Naive thymus-derived CD4-positive, alpha-beta T cell (primary cell): ENCODE measurements around the gene CTXN1. TPM values are rescaled to one million over a fixed set of nuclear protein-coding genes. Genes with fewer than 3 reads are reported as not detected.
A peak's percentile ranks its signal among the peaks of the same experiment; 100 is the strongest.

Experiments
- ATAC-seq: fragments of 150-1000 bp; cut with Tn5 transposase; 2 replicates; pipeline ENCODE4 v1.10.0; 2021; ENCODE audit warnings: mild to moderate bottlenecking, moderate library complexity
- CTCF ChIA-PET: fragments of 350-600 bp; sonication (Branson Sonifier 250); formaldehyde crosslinking; loops from one replicate; lab custom pipeline; 2021; ENCODE audit warnings: antibody characterized with exemption; lab: Charles Lee
- POLR2A ChIA-PET: fragments of 350-600 bp; sonication (Branson Sonifier 250); formaldehyde crosslinking; loops from one replicate; lab custom pipeline; 2021; ENCODE audit warnings: antibody characterized with exemption, inconsistent platforms; lab: Charles Lee
- DNase-seq, 9 donors: peaks; one replicate each; pipeline versions ENCODE4 v3.0.0 to v3.0.0-alpha.2; 2020 to 2022; ENCODE audit warnings: mixed read lengths in 1 of 9
- H3K27ac ChIP-seq: one replicate; pipeline ENCODE4 v1.7.0; 2013; ENCODE audit warnings: mild to moderate bottlenecking, low read depth, low read length, moderate library complexity
- H3K27me3 ChIP-seq, 2 donors: one replicate each; pipeline ENCODE4 v1.7.0; 2013; ENCODE audit warnings: low read length in 2 of 2, mild to moderate bottlenecking in 2 of 2, moderate library complexity in 2 of 2; ENCODE audit not compliant: control insufficient read depth in 2 of 2, insufficient read depth in 2 of 2
- H3K36me3 ChIP-seq, 3 experiments: 1 replicate in 2 of 3; 2 replicates in 1 of 3; pipeline ENCODE4 v1.7.0; 2013; ENCODE audit warnings: low read length in 3 of 3, mild to moderate bottlenecking in 3 of 3, moderate library complexity in 1 of 3; ENCODE audit not compliant: insufficient read depth in 3 of 3, control insufficient read depth in 2 of 3
- H3K4me1 ChIP-seq, 2 donors: one replicate each; pipeline ENCODE4 v1.7.0; 2013; ENCODE audit warnings: low read length in 2 of 2, mild to moderate bottlenecking in 2 of 2, moderate library complexity in 1 of 2; ENCODE audit not compliant: control insufficient read depth in 2 of 2, insufficient read depth in 2 of 2
- H3K4me3 ChIP-seq: 2 replicates; pipeline ENCODE4 v1.7.0; 2013; ENCODE audit warnings: mild to moderate bottlenecking, low read length
- H3K9me3 ChIP-seq, 3 experiments: 1 replicate in 2 of 3; 2 replicates in 1 of 3; pipeline ENCODE4 v1.7.0; 2013; ENCODE audit warnings: low read length in 3 of 3; ENCODE audit not compliant: control insufficient read depth in 2 of 3
- H3K27ac Mint-ChIP-seq, 9 donors: one replicate each; pipeline ENCODE4 v1.8.0; 2020 to 2022; ENCODE audit warnings: mixed read lengths in 9 of 9, mild to moderate bottlenecking in 8 of 9, moderate library complexity in 5 of 9, inconsistent platforms in 2 of 9
- H3K27me3 Mint-ChIP-seq, 5 donors: one replicate each; pipeline ENCODE4 v1.8.0; 2021 to 2022; ENCODE audit warnings: mixed read lengths in 5 of 5, mild to moderate bottlenecking in 1 of 5
- H3K36me3 Mint-ChIP-seq, 5 donors: one replicate each; pipeline ENCODE4 v1.8.0; 2020 to 2022; ENCODE audit warnings: mixed read lengths in 5 of 5, mild to moderate bottlenecking in 3 of 5, inconsistent platforms in 1 of 5
- H3K4me1 Mint-ChIP-seq, 7 donors: one replicate each; pipeline ENCODE4 v1.8.0; 2020 to 2022; ENCODE audit warnings: mixed read lengths in 7 of 7, mild to moderate bottlenecking in 3 of 7, inconsistent platforms in 1 of 7
- H3K4me3 Mint-ChIP-seq, 10 donors: one replicate each; pipeline ENCODE4 v1.8.0; 2020 to 2022; ENCODE audit warnings: mild to moderate bottlenecking in 10 of 10, mixed read lengths in 10 of 10, moderate library complexity in 6 of 10, inconsistent platforms in 2 of 10
- H3K9me3 Mint-ChIP-seq, 11 donors: one replicate each; pipeline ENCODE4 v1.8.0; 2020 to 2022; ENCODE audit warnings: mixed read lengths in 11 of 11, mild to moderate bottlenecking in 4 of 11, inconsistent platforms in 1 of 11, moderate library complexity in 1 of 11
- intact Hi-C, 2 donors: fragments of 100-400 bp; cut with micrococcal nuclease; formaldehyde crosslinking; loops; one replicate each; pipeline ENCODE4 v1.15.1; 2023
- polyA plus RNA-seq, 2 donors: library from polyadenylated mRNA; unstranded; fragments of 300-500 nt; fragmentation: Illumina TruSeq; gene quantifications; one replicate each; pipeline ENCODE4 v1.2.3, GENCODE V29; 2021
- total RNA-seq, 6 experiments: library from RNA in 5 of 6; stranded (reverse) in 5 of 6; gene quantifications; 1 replicate in 5 of 6; 2 replicates in 1 of 6; pipeline ENCODE4 v1.2.3 and lab custom pipeline; 2021 to 2026

The CTXN1 gene
- total and polyA plus RNA-seq, 7 experiments from 2014 or later, result 0.32 TPM; not detected in 6

DNA sequence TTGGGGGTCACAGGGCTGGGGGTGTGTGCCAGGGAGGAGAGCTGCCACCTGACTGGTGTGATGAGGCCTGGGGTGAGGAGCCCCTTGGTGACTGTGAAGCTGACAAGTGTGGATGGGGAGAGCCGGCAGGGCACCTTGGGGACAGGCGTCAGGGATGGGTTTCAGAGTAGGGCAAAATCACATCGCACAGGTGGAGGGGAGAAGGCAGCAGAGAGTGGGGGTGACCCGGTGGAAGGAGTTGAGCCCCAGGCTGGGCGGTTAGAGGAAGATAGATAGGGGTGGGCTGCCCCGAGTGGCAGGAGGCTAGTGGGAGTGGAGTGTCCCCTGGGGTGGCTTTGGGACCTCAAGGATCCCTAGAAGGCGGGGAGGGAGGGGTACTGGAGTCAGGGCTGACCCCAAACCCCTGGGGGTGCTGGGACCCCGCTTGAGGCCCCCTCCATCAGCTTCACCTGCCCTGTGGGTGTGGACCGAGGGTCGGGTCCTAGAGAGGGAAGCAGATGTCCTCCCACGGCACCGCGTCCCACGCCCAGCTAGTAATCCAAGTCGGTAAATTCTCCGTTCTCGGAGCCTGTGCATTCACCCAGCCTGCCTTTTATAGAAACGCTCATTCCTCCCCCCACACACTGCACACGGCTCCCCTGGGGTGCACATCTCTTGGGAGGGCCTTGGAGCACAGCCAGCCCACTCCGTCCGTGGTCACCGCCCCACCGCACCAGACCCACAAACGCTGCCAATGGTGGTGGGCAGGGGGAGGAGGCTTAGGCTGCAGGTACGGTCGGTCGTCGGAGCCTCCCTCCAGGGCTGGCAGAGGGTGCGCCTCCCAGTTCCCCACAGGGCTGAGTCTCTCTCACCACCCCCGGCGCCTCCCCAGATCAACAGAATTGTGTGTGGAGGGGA, 2.4 kb downstream of the CTXN1 start:
- H3K27me3 Mint-ChIP-seq, result peaks cover 4 to 8% (median 6%) of the 10 kb centered on the region in 5 donors
- peaks cover 15 to 38% (median 30%) of the 10 kb centered on the region in 7 donors for H3K4me1 Mint-ChIP-seq
- Histone ChIP-seq H3K27me3 (peaks cover 0 to 4% of the 10 kb centered on the region in 2 donors), H3K9me3 (no peaks in the 10 kb centered on the region), H3K36me3 (peaks cover 0 to 18% (median 6%) of the 10 kb centered on the region in 3 experiments), H3K27ac (no peak overlapping the region), H3K4me3 (no peak overlapping the region), H3K4me1 (peaks cover 19 to 20% of the 10 kb centered on the region in 2 donors)
- peak overlapping the region in 2 of 9 donors; percentile 25 to 56 for H3K27ac Mint-ChIP-seq
- H3K9me3 Mint-ChIP-seq, result peaks cover 0 to 3% (median 0%) of the 10 kb centered on the region in 11 donors
- H3K36me3 Mint-ChIP-seq, result peaks cover 0 to 11% (median 0%) of the 10 kb centered on the region in 5 donors
- intact Hi-C loops, result loop anchor here (5.0 to 10.0 kb wide), 7 partner anchors 296 to 1894 kb away; partner anchors contain the start of genes ALKBH7 (in 1 of the 2), FBXL12 (in 1 of the 2), PET100 (in 1 of the 2) and RAB11B (in 1 of the 2)
- H3K4me3 Mint-ChIP-seq, result peak overlapping the region in 7 of 10 donors; percentile 11 to 80 (median 29)
- ATAC-seq, result no peak
- CTCF ChIA-PET, result interaction anchor here (0.7 to 0.8 kb wide), 2 partner anchors 22 to 55 kb away, joined by 3 read pairs; no protein-coding TSS in a partner anchor
- DNase-seq, result no peak
- POLR2A ChIA-PET, result interaction anchor here (0.7 to 1.2 kb wide), 3 partner anchors 9 to 70 kb away, joined by 3 to 4 read pairs (median 3); partner anchors contain the start of genes TGFBR3L and TIMM44

DNA sequence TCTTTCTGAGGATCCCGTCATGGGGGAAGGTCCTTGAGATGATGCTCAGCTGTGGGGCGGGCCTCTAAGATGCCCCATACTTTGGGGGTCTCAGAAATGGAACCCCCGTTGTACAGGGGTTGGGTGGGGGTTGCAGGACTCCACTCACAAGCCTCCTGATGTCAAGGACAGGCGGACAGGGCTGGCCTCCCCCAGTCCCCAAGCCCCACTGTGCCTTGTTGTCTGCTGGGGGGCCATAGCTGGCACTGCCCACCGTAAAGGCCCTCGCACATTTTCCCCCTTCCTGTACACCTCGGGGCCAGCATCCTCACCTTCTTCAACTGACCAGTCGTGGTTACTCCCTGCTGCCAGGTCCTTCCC, 3.1 kb downstream of the CTXN1 start:
- Mint-ChIP-seq H3K27me3 (peaks cover 6 to 15% (median 12%) of the 10 kb centered on the region in 5 donors), H3K27ac (peak overlapping the region in 1 of 9 donors; percentile 25), H3K36me3 (peaks cover 0 to 11% (median 0%) of the 10 kb centered on the region in 5 donors), H3K4me3 (peak overlapping the region in 5 of 10 donors; percentile 7 to 32 (median 15)), H3K4me1 (peaks cover 15 to 43% (median 36%) of the 10 kb centered on the region in 7 donors), H3K9me3 (peaks cover 0 to 3% (median 0%) of the 10 kb centered on the region in 11 donors)
- POLR2A ChIA-PET, result interaction anchor here (1.2 kb wide), 1 partner anchor 69 kb away, joined by 3 read pairs; no protein-coding TSS in a partner anchor
- ATAC-seq, result no peak
- DNase-seq, result no peak
- Histone ChIP-seq H3K4me3 (no peak overlapping the region), H3K9me3 (no peaks in the 10 kb centered on the region), H3K4me1 (peaks cover 20 to 23% of the 10 kb centered on the region in 2 donors), H3K27ac (no peak overlapping the region), H3K27me3 (peaks cover 0 to 11% of the 10 kb centered on the region in 2 donors), H3K36me3 (peaks cover 0 to 18% (median 6%) of the 10 kb centered on the region in 3 experiments)
- intact Hi-C loops, result loop anchor here (5.0 to 10.0 kb wide), 7 partner anchors 296 to 1894 kb away; partner anchors contain the start of genes ALKBH7 (in 1 of the 2), FBXL12 (in 1 of the 2), PET100 (in 1 of the 2) and RAB11B (in 1 of the 2)
- CTCF ChIA-PET, result interaction anchor here (1.6 kb wide), 1 partner anchor 22 kb away, joined by 5 read pairs; no protein-coding TSS in a partner anchor

DNA sequence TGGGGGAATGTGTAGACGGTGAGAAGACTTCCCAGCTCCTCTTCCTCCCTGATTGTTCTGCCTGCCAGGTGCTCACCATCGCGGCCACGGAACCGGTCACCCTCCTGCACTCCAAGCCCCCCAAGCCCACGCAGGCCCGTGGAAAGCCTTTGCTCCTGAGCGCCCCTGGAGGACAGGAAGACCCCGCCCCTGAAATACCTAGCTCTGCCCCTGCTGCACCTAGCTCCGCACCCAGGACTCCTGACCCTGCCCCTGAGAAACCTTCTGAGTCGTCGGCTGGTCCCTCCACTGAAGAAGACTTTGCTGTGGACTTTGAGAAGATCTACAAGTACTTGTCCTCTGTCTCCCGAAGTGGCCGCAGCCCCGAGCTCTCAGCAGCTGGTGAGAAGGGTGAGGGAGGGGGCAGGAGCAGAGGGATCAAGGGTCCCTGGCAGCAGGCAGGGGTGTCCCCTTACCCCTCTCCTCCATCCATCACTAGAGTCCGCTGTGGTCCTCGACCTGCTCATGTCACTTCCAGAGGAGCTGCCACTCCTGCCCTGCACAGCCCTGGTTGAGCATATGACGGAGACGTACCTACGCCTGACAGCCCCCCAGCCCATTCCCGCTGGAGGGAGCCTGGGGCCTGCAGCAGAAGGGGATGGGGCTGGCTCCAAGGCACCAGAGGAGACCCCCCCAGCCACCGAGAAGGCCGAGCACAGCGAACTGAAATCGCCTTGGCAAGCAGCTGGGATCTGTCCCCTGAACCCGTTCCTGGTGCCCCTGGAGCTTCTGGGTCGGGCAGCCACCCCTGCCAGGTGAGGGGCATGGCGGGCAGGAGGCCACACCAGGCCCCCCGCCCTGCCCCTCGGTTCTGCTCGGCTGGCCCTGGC, 3.7 kb downstream of the CTXN1 start:
- H3K27ac ChIP-seq, result no peak overlapping the region
- ChIA-PET POLR2A (interaction anchor here (1.0 to 5.7 kb wide), 3 partner anchors 21 to 69 kb away, joined by 3 to 38 read pairs (median 3); partner anchors contain the start of gene TIMM44), CTCF (interaction anchor here (1.6 to 2.8 kb wide), 4 partner anchors 9 to 22 kb away, joined by 5 to 14 read pairs (median 9); partner anchors contain the start of genes MAP2K7 and TIMM44)
- peaks cover 15 to 45% (median 36%) of the 10 kb centered on the region in 7 donors for H3K4me1 Mint-ChIP-seq
- peak overlapping the region in 9 of 10 donors; percentile 11 to 60 (median 47) for H3K4me3 Mint-ChIP-seq
- ATAC-seq (no peak), DNase-seq (no peak)
- H3K9me3 Mint-ChIP-seq, result peaks cover 0 to 3% (median 0%) of the 10 kb centered on the region in 11 donors
- peaks cover 0 to 11% (median 0%) of the 10 kb centered on the region in 5 donors for H3K36me3 Mint-ChIP-seq
- peaks cover 20 to 29% of the 10 kb centered on the region in 2 donors for H3K4me1 ChIP-seq
- intact Hi-C loops, result loop anchor here (2.0 to 10.0 kb wide), 10 partner anchors 295 to 1895 kb away; partner anchors contain the start of genes ALKBH7 (in 1 of the 2), CD320 (in 1 of the 2), FBXL12 (in 1 of the 2) and PET100 (in 1 of the 2)
- peak overlapping the region in 2 of 9 donors; percentile 33 to 48 for H3K27ac Mint-ChIP-seq
- H3K4me3 ChIP-seq, result peak overlapping the region; percentile 86
- H3K36me3 ChIP-seq, result peaks cover 0 to 18% (median 6%) of the 10 kb centered on the region in 3 experiments
- H3K27me3 ChIP-seq, result peaks cover 0 to 16% of the 10 kb centered on the region in 2 donors
- no peaks in the 10 kb centered on the region for H3K9me3 ChIP-seq
- H3K27me3 Mint-ChIP-seq, result peaks cover 6 to 17% (median 12%) of the 10 kb centered on the region in 5 donors

DNA sequence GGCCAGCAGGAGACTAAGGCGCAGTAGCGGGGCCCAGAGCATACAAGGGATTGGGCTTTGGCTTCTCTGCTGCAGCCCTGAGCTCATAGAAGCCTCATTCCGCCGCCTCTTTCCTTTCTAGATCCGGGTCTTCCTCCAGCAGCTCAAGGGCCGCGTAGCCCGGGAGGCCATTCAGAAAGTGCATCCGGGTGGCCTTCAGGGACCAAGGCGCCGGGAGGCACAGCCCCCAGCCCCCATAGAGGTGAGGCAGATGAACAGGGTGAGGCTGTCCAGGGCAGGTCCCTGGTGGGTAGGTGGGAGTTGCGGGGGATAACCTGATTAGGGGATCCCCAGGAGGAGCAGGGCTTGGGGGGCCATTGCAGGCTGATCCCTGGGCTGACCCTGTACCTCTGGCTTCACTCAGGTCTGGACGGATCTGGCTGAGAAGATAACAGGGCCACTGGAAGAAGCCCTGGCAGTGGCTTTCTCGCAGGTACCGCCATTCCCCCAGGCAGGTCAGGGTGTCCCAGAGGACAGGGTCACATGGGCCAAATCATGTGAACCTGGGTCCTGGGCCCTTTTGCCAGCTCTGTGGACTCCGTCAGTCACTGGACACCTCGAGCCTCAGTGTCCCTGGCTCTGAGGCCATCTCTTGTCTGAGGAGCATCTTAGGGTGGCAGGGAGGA, 4.5 kb downstream of the CTXN1 start:
- Histone ChIP-seq H3K4me3 (peak overlapping the region; percentile 86), H3K9me3 (no peaks in the 10 kb centered on the region), H3K27me3 (peaks cover 0 to 20% of the 10 kb centered on the region in 2 donors), H3K27ac (peak overlapping the region; percentile 63), H3K36me3 (peaks cover 0 to 18% (median 6%) of the 10 kb centered on the region in 3 experiments), H3K4me1 (peaks cover 25 to 34% of the 10 kb centered on the region in 2 donors)
- intact Hi-C loops, result loop anchor here (2.0 to 10.0 kb wide), 10 partner anchors 294 to 1896 kb away; partner anchors contain the start of genes ALKBH7 (in 1 of the 2), CD320 (in 1 of the 2), FBXL12 (in 1 of the 2) and PET100 (in 1 of the 2)
- ChIA-PET POLR2A (interaction anchor here (0.9 to 5.7 kb wide), 11 partner anchors 8 to 469 kb away, joined by 3 to 38 read pairs (median 4); partner anchors contain the start of genes MAP2K7, PET100, RAB11B and TIMM44), CTCF (interaction anchor here (0.6 to 2.8 kb wide), 7 partner anchors 10 to 346 kb away, joined by 3 to 14 read pairs (median 8); partner anchors contain the start of genes MAP2K7 and TIMM44)
- Mint-ChIP-seq H3K4me1 (peaks cover 15 to 47% (median 38%) of the 10 kb centered on the region in 7 donors), H3K9me3 (peaks cover 0 to 3% (median 0%) of the 10 kb centered on the region in 11 donors), H3K27me3 (peaks cover 6 to 21% (median 12%) of the 10 kb centered on the region in 5 donors), H3K4me3 (peak overlapping the region; percentile 88 to 97 (median 94)), H3K27ac (peak overlapping the region; percentile 76 to 97 (median 92)), H3K36me3 (peaks cover 0 to 11% (median 0%) of the 10 kb centered on the region in 5 donors)
- DNase-seq (no peak), ATAC-seq (no peak)
